OCI-LY3 (cell line): ENCODE data around the gene IL2RA.

Source experiments
- H2AFZ ChIP-seq: fragments of 200-600, 300-600 bp; shearing (Covaris generic); 2 replicates; pipeline ENCODE4 v1.6.0; 2014; ENCODE audit warnings: antibody characterized with exemption, low read depth, low read length
- H3K27ac ChIP-seq: fragments of 200-600, 300-600 bp; sonication (generic); 2 replicates; pipeline ENCODE4 v1.5.1; 2014; ENCODE audit warnings: mild to moderate bottlenecking, low read length, moderate library complexity, mixed read lengths
- H3K27me3 ChIP-seq: fragments of 200-600, 300-600 bp; sonication (generic); 2 replicates; pipeline ENCODE4 v1.6.1; 2014; ENCODE audit warnings: low read depth, low read length, mixed read lengths
- H3K36me3 ChIP-seq: fragments of 200-600, 300-600 bp; sonication (generic); replicated peaks from 2 replicates; pipeline ENCODE3; 2014; ENCODE audit warnings: low read depth, low read length, mixed read lengths
- H3K4me1 ChIP-seq: fragments of 300-600, 200-600 bp; sonication (generic); 2 replicates; pipeline ENCODE4 v1.6.1; 2014; ENCODE audit warnings: low read length, mixed read lengths
- H3K4me2 ChIP-seq: fragments of 200-600, 300-600 bp; sonication (generic); 2 replicates; pipeline ENCODE4 v1.6.1; 2014; ENCODE audit warnings: low read length, mixed read lengths
- H3K4me3 ChIP-seq: fragments of 300-600, 200-600 bp; sonication (generic); 2 replicates; pipeline ENCODE4 v1.5.1; 2014; ENCODE audit warnings: antibody characterized with exemption, mild to moderate bottlenecking, low read length, moderate library complexity
- H3K79me2 ChIP-seq: fragments of 300-600, 200-600 bp; shearing (Covaris generic); 2 replicates; pipeline ENCODE4 v1.6.1; 2014; ENCODE audit warnings: mild to moderate bottlenecking, low read length, mixed read lengths
- H3K9ac ChIP-seq: fragments of 300-600, 200-600 bp; shearing (Covaris generic); 2 replicates; pipeline ENCODE4 v1.6.0; 2014; ENCODE audit warnings: mild to moderate bottlenecking, low read length, moderate library complexity
- H3K9me3 ChIP-seq: fragments of 200-600, 300-600 bp; shearing (Covaris generic); 2 replicates; pipeline ENCODE4 v1.6.1; 2014; ENCODE audit warnings: low read length, mixed read lengths; ENCODE audit not compliant: insufficient read depth
- H4K20me1 ChIP-seq: fragments of 200-600, 300-600 bp; sonication (generic); 2 replicates; pipeline ENCODE4 v1.6.1; 2016; ENCODE audit warnings: low read length, mixed read lengths; ENCODE audit not compliant: insufficient read depth
- CTCF ChIP-seq: fragments of 200-600, 300-600 bp; sonication (generic); IDR thresholded peaks from 2 replicates; pipeline ENCODE4 v1.5.1; 2014; ENCODE audit warnings: antibody characterized with exemption, low read length, low read depth
- EZH2phosphoT487 ChIP-seq: fragments of 200-600 bp; shearing (Covaris generic); IDR thresholded peaks from 2 replicates; pipeline ENCODE4 v1.6.1; 2018; ENCODE audit warnings: antibody characterized with exemption, mixed run types, low read depth

Gene IL2RA

GRCh38 chr10:6100370-6100769, 38.2 kb upstream of the IL2RA start:
- no peak overlapping the region for H3K4me2 ChIP-seq
- no peak overlapping the region for H3K27ac ChIP-seq
- no peak overlapping the region for H3K4me3 ChIP-seq
- H3K79me2 ChIP-seq: peaks cover 79% of the 10 kb centered on the region
- no peak overlapping the region for H2AFZ ChIP-seq
- H3K36me3 ChIP-seq: peaks cover 34% of the 10 kb centered on the region
- H3K9ac ChIP-seq: no peak overlapping the region
- H3K9me3 ChIP-seq: no peaks in the 10 kb centered on the region
- no peaks in the 10 kb centered on the region for H3K27me3 ChIP-seq
- peaks cover 35% of the 10 kb centered on the region for H4K20me1 ChIP-seq
- H3K4me1 ChIP-seq: peaks cover 19% of the 10 kb centered on the region
- no peak for TF ChIP-seq CTCF
- TF ChIP-seq EZH2phosphoT487: no peak

- no peak overlapping the region for H2AFZ ChIP-seq
- no peak overlapping the region for H3K27ac ChIP-seq
- no peaks in the 10 kb centered on the region for H3K9me3 ChIP-seq
- no peak overlapping the region for H3K9ac ChIP-seq
- no peak overlapping the region for H3K4me3 ChIP-seq
- H3K36me3 ChIP-seq: peaks cover 24% of the 10 kb centered on the region
- peaks cover 89% of the 10 kb centered on the region for H3K79me2 ChIP-seq
- H3K4me1 ChIP-seq: peaks cover 25% of the 10 kb centered on the region
- H4K20me1 ChIP-seq: peaks cover 45% of the 10 kb centered on the region
- no peak overlapping the region for H3K4me2 ChIP-seq
- TF ChIP-seq CTCF (no peak), EZH2phosphoT487 (no peak)
- no peaks in the 10 kb centered on the region for H3K27me3 ChIP-seq
Observed at GRCh38 chr10:6098156-6098555, 36.0 kb upstream of the IL2RA start.

- peaks cover 34% of the 10 kb centered on the region for H3K4me1 ChIP-seq
- peaks cover 18% of the 10 kb centered on the region for H3K36me3 ChIP-seq
- H3K4me3 ChIP-seq: no peak overlapping the region
- no peak overlapping the region for H2AFZ ChIP-seq
- TF ChIP-seq CTCF (no peak), EZH2phosphoT487 (no peak)
- H4K20me1 ChIP-seq: peaks cover 55% of the 10 kb centered on the region
- H3K4me2 ChIP-seq: no peak overlapping the region
- H3K27me3 ChIP-seq: no peaks in the 10 kb centered on the region
- H3K9ac ChIP-seq: no peak overlapping the region
- H3K9me3 ChIP-seq: no peaks in the 10 kb centered on the region
- H3K79me2 ChIP-seq: peaks cover 89% of the 10 kb centered on the region
- no peak overlapping the region for H3K27ac ChIP-seq
Observed at GRCh38 chr10:6097063-6097462, 34.9 kb upstream of the IL2RA start.

- peaks cover 66% of the 10 kb centered on the region for H4K20me1 ChIP-seq
Observed at GRCh38 chr10:6095810-6096570, 33.8 kb upstream of the IL2RA start.

More at GRCh38 chr10:6095810-6096570, 33.8 kb upstream of the IL2RA start:
- Histone ChIP-seq H3K36me3 (peaks cover 12% of the 10 kb centered on the region), H3K9me3 (no peaks in the 10 kb centered on the region), H3K4me2 (no peak overlapping the region), H3K9ac (no peak overlapping the region), H3K27ac (no peak overlapping the region), H3K27me3 (no peaks in the 10 kb centered on the region), H3K79me2 (peaks cover 89% of the 10 kb centered on the region), H2AFZ (no peak overlapping the region), H3K4me3 (no peak overlapping the region), H3K4me1 (peaks cover 35% of the 10 kb centered on the region)
- TF ChIP-seq CTCF (no peak), EZH2phosphoT487 (no peak)
